NCI-H1092 treated with DMSO at 0.1 percent for 48 hours (cell line): Measurements from ENCODE around the gene ARHGEF2.
"Not testable (repeated sequence)": the region's sequence is repeated elsewhere in the genome, so short reads cannot be mapped to it uniquely, and the experiment has no call there.

Experiments
- DNase-seq: peaks from one replicate; lab custom pipeline; 2025; lab: John Stamatoyannopoulos, UW

Gene ARHGEF2

GRCh38 chr1:155942578-155943141 lies 35.7 kb downstream of the ARHGEF2 start:
- no peak for DNase-seq

- DNase-seq = no peak
Observed at GRCh38 chr1:155941845-155942531, 36.4 kb downstream of the ARHGEF2 start.

GRCh38 chr1:155940993-155941844 lies 37.1 kb downstream of the ARHGEF2 start, which contains the start of gene RXFP4:
Gene RXFP4 (plus strand): TSS chr1:155941638. CDS start chr1:155941710, 72 bp downstream.
- peak; percentile 74 for DNase-seq

GRCh38 chr1:155940482-155940992 lies 37.8 kb downstream of the ARHGEF2 start:
- peak; percentile 74 for DNase-seq

- DNase-seq = peak; percentile 71
Observed at GRCh38 chr1:155938220-155938627, 40.1 kb downstream of the ARHGEF2 start.

- peak; percentile 63 for DNase-seq
Observed at GRCh38 chr1:155934936-155935590, 43.3 kb downstream of the ARHGEF2 start.

- peak; percentile 100 for DNase-seq
Observed at GRCh38 chr1:155934097-155934935, 44.0 kb downstream of the ARHGEF2 start, which contains the start of gene KHDC4. Gene KHDC4 (minus strand): TSS chr1:155934413. CDS start chr1:155934373, 40 bp downstream.

- DNase-seq = no peak
Observed at GRCh38 chr1:155933591-155934096, 44.7 kb downstream of the ARHGEF2 start.

- no peak for DNase-seq
Observed at GRCh38 chr1:155932487-155932886, 45.9 kb downstream of the ARHGEF2 start.

- no peak for DNase-seq
Observed at GRCh38 chr1:155932081-155932480, 46.3 kb downstream of the ARHGEF2 start.

GRCh38 chr1:155931332-155932038 lies 46.9 kb downstream of the ARHGEF2 start:
- DNase-seq = no peak

- not testable (repeated sequence) for DNase-seq
Observed at GRCh38 chr1:155930725-155931124, 47.6 kb downstream of the ARHGEF2 start.

- no peak for DNase-seq
Observed at GRCh38 chr1:155929057-155929456, 49.3 kb downstream of the ARHGEF2 start.

GRCh38 chr1:155925506-155925905 lies 52.8 kb downstream of the ARHGEF2 start:
- DNase-seq = no peak

- no peak for DNase-seq
Observed at GRCh38 chr1:155920717-155921116, 57.6 kb downstream of the ARHGEF2 start.

GRCh38 chr1:155919801-155920200 lies 58.5 kb downstream of the ARHGEF2 start:
- no peak for DNase-seq

- DNase-seq = no peak
Observed at GRCh38 chr1:155918660-155919059, 59.7 kb downstream of the ARHGEF2 start.

GRCh38 chr1:155913969-155914757 lies 64.2 kb downstream of the ARHGEF2 start:
- DNase-seq = no peak

GRCh38 chr1:155912056-155912536 lies 66.3 kb downstream of the ARHGEF2 start:
- DNase-seq = no peak
